CD4-positive, alpha-beta T cell treated with Interleukin-15 for 4 hours (primary cell): ENCODE measurements around the gene PLGRKT.
"Not testable (repeated sequence)": the region's sequence is repeated elsewhere in the genome, so short reads cannot be mapped to it uniquely, and the experiment has no call there.

Experiments used
- DNase-seq: peaks from one replicate; pipeline ENCODE4 v3.0.0-alpha.2; 2020; ENCODE audit warnings: low spot score

PLGRKT gene

DNA sequence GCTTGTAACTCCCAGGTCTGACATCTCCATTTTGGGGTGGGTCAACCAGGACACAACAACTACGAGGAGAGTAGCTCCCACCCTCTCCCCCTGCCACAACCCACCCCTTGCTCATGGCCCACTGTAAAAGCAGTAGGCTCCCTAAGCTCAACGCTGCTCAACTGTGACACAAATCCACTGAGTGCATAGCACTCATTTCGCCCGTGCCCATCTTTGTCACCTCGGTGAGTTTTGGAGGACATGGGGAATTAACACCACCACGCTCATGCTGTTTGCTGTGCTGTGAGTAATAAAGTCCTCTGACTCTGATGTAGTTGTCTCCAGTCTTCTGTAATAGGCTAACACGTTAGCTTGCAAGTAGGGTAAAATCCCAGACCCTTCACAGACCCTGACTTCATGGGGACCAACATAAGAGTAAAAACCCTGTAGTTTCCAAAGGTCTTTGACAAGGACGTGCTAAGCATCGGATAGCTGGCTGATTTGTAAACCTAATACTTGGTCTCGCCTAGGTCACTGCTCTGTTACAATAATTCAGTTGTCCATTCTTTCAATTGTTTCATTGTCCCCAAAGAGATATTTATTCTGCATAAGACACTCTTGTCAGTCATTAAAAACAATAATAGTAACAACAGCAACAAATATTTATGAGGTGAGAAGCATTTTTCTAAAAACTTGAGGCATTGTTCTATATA lies 7.7 kb downstream of the PLGRKT start:
- no peak for DNase-seq

- no peak for DNase-seq
Observed at GRCh38 chr9:5428794-5429528, 8.8 kb downstream of the PLGRKT start.

GRCh38 chr9:5428172-5428571 lies 9.6 kb downstream of the PLGRKT start:
- DNase-seq: no peak

DNA sequence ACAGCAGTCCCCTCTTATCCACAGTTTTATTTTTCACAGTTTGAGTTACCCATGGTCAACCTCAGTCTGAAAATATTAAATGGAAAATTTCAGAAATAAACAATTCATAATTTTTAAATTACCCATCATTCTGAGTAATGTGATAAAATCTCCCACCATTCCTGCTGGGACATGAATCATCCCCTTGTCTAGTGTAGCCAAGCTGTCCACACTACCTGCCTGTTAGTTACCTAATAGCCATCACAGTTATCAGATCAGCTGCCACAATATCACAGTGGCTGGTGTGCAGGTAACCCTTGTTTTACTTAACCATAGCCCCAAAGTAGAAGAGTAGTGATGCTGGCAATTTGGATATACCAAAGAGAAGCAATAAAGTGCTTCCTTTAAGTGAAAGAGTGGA lies 10.7 kb downstream of the PLGRKT start:
- DNase-seq: no peak

- DNase-seq: peak; percentile 60
Observed at GRCh38 chr9:5425006-5425628, 12.6 kb downstream of the PLGRKT start.

DNA sequence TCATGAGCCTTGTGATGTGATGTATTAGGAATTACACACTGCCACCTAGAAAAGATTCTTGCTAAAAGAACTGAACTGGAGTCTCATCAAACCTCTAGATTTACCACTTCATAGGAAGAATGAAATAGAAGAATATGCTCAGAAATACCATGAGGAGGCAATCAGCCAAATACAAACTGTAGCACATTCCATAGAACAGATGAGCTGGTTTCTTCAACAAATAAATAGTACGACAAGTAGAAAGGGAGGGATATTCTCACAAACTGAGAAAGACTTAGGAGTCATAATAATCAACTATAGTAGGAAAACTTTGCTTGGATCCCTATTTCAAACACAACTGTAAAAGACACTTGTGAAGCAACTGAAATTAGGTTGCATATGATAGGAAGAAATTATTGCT lies 15.4 kb downstream of the PLGRKT start:
- DNase-seq: no peak

DNA sequence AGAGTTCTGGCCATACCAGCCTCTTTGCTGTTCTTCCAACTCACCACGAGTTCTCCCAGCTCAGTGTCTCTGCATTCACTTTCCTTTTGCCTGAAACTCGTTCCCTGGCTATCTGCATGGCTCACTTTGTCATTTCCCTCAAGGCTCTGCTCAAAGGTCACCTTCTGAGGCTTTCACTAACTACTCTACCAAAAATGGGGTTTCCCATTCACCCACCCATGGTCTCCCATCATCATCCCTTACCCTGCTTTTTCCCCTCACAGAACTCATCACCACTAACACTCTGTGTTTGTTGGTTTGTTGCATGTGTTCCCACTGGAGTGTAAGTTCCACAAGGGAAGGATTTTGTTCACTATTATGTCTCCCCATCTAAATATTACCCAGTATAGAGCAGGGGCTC lies 16.6 kb downstream of the PLGRKT start:
- no peak for DNase-seq

GRCh38 chr9:5419987-5420386 lies 17.7 kb downstream of the PLGRKT start:
- DNase-seq: no peak

DNA sequence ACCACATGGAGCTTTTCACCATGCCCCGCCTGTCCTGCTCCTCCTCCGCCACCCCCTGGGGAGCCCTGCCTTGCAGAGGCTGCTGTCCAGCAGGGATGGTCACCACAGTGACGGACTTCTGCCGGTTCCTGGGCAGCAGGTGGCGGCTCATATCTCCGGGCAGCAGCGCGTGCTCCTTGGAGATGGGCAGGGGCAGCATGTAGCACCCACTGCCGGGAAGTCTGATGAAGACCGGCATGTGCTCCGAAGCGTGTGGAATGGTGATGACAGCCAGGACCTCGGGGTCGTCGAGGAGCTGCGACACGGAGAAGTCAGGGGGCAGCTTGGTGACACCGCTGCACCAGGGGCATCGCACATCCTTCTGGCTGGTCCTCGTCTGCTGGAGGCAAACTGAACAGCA lies 19.2 kb downstream of the PLGRKT start:
- no peak for DNase-seq

GRCh38 chr9:5416953-5417352 lies 20.8 kb downstream of the PLGRKT start:
- DNase-seq: no peak

DNA sequence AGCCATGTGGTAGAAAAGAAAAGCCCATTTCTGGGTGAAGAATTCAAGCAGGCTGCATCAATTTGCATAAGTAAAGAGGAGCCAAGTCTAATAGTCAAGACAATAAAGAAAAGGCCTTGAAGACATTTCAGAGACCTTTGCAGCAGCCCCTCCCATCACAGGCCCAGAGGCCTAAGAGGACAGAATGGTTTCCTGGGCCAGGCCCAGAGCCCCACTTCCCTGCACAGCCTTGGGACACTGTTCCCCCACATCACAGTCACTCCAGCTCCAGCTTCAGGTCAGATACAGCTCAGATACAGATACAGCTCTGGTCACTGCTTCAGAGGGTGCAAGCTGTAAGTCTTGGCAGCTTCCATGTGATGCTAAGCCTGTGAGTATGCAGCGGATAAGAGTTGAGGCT lies 29.1 kb downstream of the PLGRKT start:
- no peak for DNase-seq

GRCh38 chr9:5402217-5402616 lies 35.5 kb downstream of the PLGRKT start:
- DNase-seq: no peak

DNA sequence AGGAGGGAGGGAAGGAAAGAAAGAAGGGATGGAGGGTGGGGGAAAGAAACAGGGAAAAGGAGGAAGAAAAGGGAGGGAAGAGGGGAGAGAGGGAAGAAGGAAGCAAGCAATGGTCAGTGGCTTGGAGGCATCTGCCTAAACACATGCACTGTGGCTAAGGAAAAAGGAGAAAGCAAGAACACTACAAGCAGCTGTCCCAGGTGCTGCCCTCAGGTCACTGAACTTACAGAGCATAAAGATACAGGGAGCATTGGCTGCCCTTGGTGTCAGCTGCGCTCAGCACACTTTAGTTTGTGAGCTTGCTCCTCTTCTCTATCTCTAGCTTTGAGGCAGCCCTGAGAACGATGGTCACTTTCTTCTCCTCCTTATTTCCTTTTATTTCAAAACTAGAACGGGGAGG lies 40.2 kb downstream of the PLGRKT start:
- not testable (repeated sequence) for DNase-seq

- no peak for DNase-seq
Observed at GRCh38 chr9:5395428-5395827, 42.3 kb downstream of the PLGRKT start.

GRCh38 chr9:5393976-5394375 lies 43.7 kb downstream of the PLGRKT start:
- DNase-seq: not testable (repeated sequence)

GRCh38 chr9:5393497-5393896 lies 44.2 kb downstream of the PLGRKT start:
- DNase-seq: no peak

DNA sequence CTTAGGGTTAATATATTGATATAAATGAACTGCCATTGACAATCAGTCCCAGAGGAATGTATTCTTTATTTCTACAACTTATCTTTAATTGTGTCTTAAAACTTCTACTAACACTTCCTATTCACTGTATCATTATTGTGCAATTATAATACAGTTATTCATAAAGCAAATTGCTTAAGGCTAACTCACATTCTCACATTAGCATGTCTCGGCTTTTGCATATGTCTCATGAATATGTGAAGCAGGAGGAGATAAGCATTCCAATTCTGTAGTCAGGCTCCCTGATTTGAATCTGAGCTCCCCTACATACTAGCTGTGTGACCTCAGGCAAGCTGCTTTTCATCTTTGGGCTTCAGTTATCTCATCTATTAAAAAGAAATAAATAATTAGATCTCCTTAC lies 45.4 kb downstream of the PLGRKT start:
- no peak for DNase-seq

DNA sequence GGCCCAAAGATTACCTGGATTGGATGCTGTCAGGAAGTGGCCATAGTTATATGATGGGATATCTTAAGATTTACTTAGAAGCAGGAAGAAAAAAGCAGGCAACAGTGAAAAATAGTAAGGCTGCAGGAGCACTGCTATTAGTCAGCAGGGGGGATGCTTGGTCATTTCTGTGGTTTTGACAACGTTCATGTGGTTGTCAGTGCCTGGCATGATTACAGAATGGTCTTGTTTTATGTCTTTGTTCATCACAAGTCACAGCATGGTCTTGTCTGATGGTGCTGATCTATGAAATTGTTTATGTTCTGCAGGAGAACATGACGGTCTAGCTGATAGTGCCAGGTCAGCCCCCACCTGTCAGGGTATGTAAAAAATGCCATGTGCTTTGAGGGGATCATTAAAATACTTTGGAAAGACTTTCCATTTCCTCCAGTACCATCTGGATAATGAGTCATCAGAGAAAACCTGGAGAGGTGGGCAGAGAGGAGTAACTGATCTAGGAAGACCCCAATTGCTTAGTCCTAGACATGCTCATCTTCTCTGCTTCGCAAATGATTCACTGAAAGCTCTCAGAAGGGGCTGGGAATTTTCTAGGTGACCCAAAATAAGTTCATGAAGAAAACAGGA lies 48.5 kb downstream of the PLGRKT start:
- no peak for DNase-seq

DNA sequence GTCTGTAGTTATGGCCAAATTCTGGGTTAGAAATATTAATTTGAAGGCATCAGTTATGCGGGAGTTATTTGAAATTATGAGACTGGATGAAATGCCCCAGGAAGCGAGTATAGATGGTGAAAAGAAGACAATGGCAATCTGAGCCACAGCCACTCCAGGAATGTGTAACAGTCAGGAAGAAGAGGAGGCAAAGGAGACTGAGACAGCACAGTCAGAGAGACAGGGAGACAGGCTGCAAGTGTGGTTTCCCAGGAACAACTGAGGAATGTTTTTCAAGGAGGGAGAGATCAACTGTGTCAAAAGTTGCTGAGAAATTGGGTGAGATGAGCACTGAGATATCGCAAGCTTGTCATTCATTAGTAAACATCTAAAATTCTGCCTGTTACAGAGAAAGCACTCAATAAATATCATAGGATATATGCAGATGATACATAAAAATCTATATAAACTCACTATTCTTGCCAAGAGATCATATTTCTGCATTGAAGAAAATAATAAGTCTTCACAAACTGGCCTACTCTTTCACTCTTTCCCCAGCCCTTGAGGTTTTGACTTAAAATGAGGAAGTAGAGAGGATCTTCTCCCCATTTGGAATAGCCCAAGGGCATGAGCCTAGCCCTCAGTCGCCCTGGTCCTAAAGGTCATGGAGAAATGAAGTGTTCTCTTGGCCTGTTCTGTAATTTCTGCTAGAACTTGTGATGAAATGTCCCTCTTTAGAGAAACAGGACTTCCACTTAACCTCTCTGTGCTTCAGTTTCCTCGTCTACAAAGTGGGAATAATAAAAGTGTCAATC lies 49.5 kb downstream of the PLGRKT start:
- no peak for DNase-seq

GRCh38 chr9:5384436-5384835 lies 53.3 kb downstream of the PLGRKT start:
- no peak for DNase-seq

GRCh38 chr9:5382479-5382878 lies 55.2 kb downstream of the PLGRKT start:
- no peak for DNase-seq
